ENCODE results near the gene HACD1. TPM values are rescaled to one million over a fixed set of nuclear protein-coding genes. Genes with fewer than 3 reads are reported as not detected.

The HACD1 gene
- total RNA-seq, result 17.8 and 19.9 TPM in 2 replicates

GRCh38 chr10:17617031-17617911 is at the start of gene HACD1:
HACD1 (minus strand) TSS chr10:17617374; CDS start chr10:17617339, 35 bp downstream.

DNA sequence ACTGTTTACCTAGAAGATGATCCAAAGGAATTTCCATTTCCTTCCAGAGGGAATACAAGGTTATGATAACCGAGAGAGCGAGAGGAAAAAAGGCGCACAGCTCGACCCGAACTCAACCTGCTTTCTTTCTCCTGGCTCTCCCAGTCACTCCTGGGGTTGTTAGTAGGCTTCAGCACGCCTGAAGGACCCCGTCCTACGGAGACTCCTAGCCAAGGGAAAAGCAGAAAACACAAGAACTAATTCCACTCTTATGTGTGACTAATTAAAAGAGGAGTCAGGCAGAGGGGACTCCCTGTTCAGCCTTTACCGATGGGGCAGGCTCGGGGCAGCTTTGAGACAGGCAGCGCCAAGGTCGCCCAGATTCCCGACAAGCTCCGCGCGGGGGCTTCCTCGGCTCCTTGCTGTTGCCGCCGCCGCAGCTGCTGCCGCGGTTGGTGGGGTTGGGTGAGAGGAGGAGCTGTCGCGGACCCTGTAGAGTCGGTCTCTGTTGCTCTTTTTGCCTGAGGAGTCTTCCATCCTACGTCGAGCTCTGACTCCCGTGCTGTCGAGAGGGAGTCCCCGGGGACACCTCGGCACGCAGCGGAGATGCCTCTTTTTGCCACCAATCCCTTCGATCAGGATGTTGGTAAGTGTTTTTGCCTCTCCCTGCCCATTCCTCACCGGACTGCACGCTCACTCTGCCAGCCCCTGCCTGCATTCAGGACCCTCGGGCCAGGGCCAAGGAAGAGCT is 26.7 kb upstream of the HACD1 start, which contains the start of gene STAM:
Gene STAM, plus strand, starts transcription at position 397 of the 730 bp plus-strand sequence. Its CDS starts 189 bp downstream, at position 586.

Other genes with a start within 250 kb of the HACD1 start
- gene ST8SIA6, start 162.8 kb downstream of the HACD1 start, total RNA-seq, result not detected in 2 replicates
- 21.5 and 23.6 TPM in 2 replicates for gene STAM, start 26.8 kb upstream of the HACD1 start, total RNA-seq
- 0.07 TPM in 1 of 2 replicates, not detected in the other for gene TMEM236, start 134.8 kb upstream of the HACD1 start, total RNA-seq
- gene MRC1, start 192.0 kb upstream of the HACD1 start, total RNA-seq, result not detected in 2 replicates

All from airway epithelial cell (primary cell).